DMS79 (cell line): ENCODE results near the gene MUC5B.
"Not testable (repeated sequence)": the region's sequence is repeated elsewhere in the genome, so short reads cannot be mapped to it uniquely, and the experiment has no call there.

Source experiments
- DNase-seq: peaks from one replicate; lab custom pipeline; 2025; lab: John Stamatoyannopoulos, UW

MUC5B gene

GRCh38 chr11:1202776-1203504, 19.9 kb upstream of the MUC5B start:
- DNase-seq = no peak

- DNase-seq = no peak
Measured at GRCh38 chr11:1203505-1204271, 19.2 kb upstream of the MUC5B start.

- no peak for DNase-seq
Measured at GRCh38 chr11:1204381-1205101, 18.3 kb upstream of the MUC5B start.

GRCh38 chr11:1205121-1205986, 17.5 kb upstream of the MUC5B start:
- DNase-seq = no peak

GRCh38 chr11:1205987-1206331, 16.9 kb upstream of the MUC5B start:
- no peak for DNase-seq

GRCh38 chr11:1206391-1207271, 16.2 kb upstream of the MUC5B start:
- no peak for DNase-seq

GRCh38 chr11:1207401-1208143, 15.3 kb upstream of the MUC5B start:
- no peak for DNase-seq

- DNase-seq = no peak
Measured at GRCh38 chr11:1208144-1208393, 14.8 kb upstream of the MUC5B start.

- no peak for DNase-seq
Measured at GRCh38 chr11:1208394-1209261, 14.2 kb upstream of the MUC5B start.

- DNase-seq = no peak
Measured at GRCh38 chr11:1209371-1210057, 13.4 kb upstream of the MUC5B start.

GRCh38 chr11:1211838-1212237, 11.0 kb upstream of the MUC5B start:
- DNase-seq = no peak

- DNase-seq = not testable (repeated sequence)
Measured at GRCh38 chr11:1215826-1216225, 7.0 kb upstream of the MUC5B start.

- no peak for DNase-seq
Measured at GRCh38 chr11:1217151-1217550, 5.7 kb upstream of the MUC5B start.

- DNase-seq = no peak
Measured at GRCh38 chr11:1218256-1218787, 4.5 kb upstream of the MUC5B start.

- no peak for DNase-seq
Measured at GRCh38 chr11:1218788-1219445, 3.9 kb upstream of the MUC5B start.

GRCh38 chr11:1219446-1219833, 3.4 kb upstream of the MUC5B start:
- no peak for DNase-seq

- no peak for DNase-seq
Measured at GRCh38 chr11:1219834-1220815, 2.7 kb upstream of the MUC5B start.
